Activated CD8-positive, alpha-beta T cell treated with anti-CD3 and anti-CD28 coated beads for 36 hours (primary cell): ENCODE results near the gene OSER1. TPM values are rescaled to one million over a fixed set of nuclear protein-coding genes. Genes with fewer than 3 reads are reported as not detected.

Source experiments
- ATAC-seq: fragments of 200-7000 bp; cut with Tn5 transposase; one replicate; pipeline ENCODE4 v1.10.0; 2021; ENCODE audit warnings: mild to moderate bottlenecking, moderate library complexity
- CTCF ChIA-PET: fragments of 350-600 bp; sonication (Branson Sonifier 250); formaldehyde crosslinking; loops from one replicate; lab custom pipeline; 2021; ENCODE audit warnings: antibody characterized with exemption; lab: Charles Lee
- POLR2A ChIA-PET: fragments of 350-600 bp; sonication (Branson Sonifier 250); formaldehyde crosslinking; loops from one replicate; lab custom pipeline; 2021; ENCODE audit warnings: antibody characterized with exemption; lab: Charles Lee
- DNase-seq: peaks from one replicate; pipeline ENCODE4 v3.0.0-alpha.2; 2020
- H3K27ac Mint-ChIP-seq: one replicate; pipeline ENCODE4 v1.8.0; 2021; ENCODE audit warnings: mild to moderate bottlenecking, mixed read lengths
- H3K27me3 Mint-ChIP-seq: one replicate; pipeline ENCODE4 v1.8.0; 2021; ENCODE audit warnings: mixed read lengths
- H3K36me3 Mint-ChIP-seq: one replicate; pipeline ENCODE4 v1.8.0; 2021; ENCODE audit warnings: low read depth, mixed read lengths
- H3K4me1 Mint-ChIP-seq: one replicate; pipeline ENCODE4 v1.8.0; 2021; ENCODE audit warnings: low read depth, mixed read lengths
- H3K4me3 Mint-ChIP-seq: one replicate; pipeline ENCODE4 v1.8.0; 2021; ENCODE audit warnings: mild to moderate bottlenecking, moderate library complexity, mixed read lengths
- H3K9me3 Mint-ChIP-seq: one replicate; pipeline ENCODE4 v1.8.0; 2021; ENCODE audit warnings: mixed read lengths
- intact Hi-C: fragments of 100-400 bp; cut with micrococcal nuclease; formaldehyde crosslinking; loops from one replicate; pipeline ENCODE4 v1.10.0; 2022
- total RNA-seq, 2 experiments: library from RNA; stranded (reverse); gene quantifications; one replicate each; pipeline ENCODE4 v1.2.3, GENCODE V29; 2021
- TF ChIP-seq, protein P1 (sequence below): fragments of 200-600 bp; IDR thresholded peaks from one replicate; pipeline ENCODE4 v1.8.0; 2022; ENCODE audit warnings: antibody characterized with exemption, mild to moderate bottlenecking

The OSER1 gene
- total RNA-seq, 2 experiments from 2014 or later: 20.9 to 23.3 TPM

- intact Hi-C loops: no loop called here
- H3K27me3 Mint-ChIP-seq: no peaks in the 10 kb centered on the region
- CTCF ChIA-PET: no interaction called here
- no peak overlapping the region for H3K4me3 Mint-ChIP-seq
- H3K36me3 Mint-ChIP-seq: peaks cover 50% of the 10 kb centered on the region
- TF ChIP-seq, protein P1, sequence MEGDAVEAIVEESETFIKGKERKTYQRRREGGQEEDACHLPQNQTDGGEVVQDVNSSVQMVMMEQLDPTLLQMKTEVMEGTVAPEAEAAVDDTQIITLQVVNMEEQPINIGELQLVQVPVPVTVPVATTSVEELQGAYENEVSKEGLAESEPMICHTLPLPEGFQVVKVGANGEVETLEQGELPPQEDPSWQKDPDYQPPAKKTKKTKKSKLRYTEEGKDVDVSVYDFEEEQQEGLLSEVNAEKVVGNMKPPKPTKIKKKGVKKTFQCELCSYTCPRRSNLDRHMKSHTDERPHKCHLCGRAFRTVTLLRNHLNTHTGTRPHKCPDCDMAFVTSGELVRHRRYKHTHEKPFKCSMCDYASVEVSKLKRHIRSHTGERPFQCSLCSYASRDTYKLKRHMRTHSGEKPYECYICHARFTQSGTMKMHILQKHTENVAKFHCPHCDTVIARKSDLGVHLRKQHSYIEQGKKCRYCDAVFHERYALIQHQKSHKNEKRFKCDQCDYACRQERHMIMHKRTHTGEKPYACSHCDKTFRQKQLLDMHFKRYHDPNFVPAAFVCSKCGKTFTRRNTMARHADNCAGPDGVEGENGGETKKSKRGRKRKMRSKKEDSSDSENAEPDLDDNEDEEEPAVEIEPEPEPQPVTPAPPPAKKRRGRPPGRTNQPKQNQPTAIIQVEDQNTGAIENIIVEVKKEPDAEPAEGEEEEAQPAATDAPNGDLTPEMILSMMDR: no peak
- peaks cover 35% of the 10 kb centered on the region for H3K4me1 Mint-ChIP-seq
- ATAC-seq (no peak), DNase-seq (no peak)
- H3K9me3 Mint-ChIP-seq: no peaks in the 10 kb centered on the region
- POLR2A ChIA-PET: no interaction called here
- peak overlapping the region; percentile 28 for H3K27ac Mint-ChIP-seq
These were observed 9.6 kb downstream of the OSER1 start for GRCh38 chr20:44200983-44201382.

GRCh38 chr20:44200371-44200770 is 10.2 kb downstream of the OSER1 start:
- intact Hi-C loops: no loop called here
- ATAC-seq (no peak), DNase-seq (no peak)
- Mint-ChIP-seq H3K27ac (peak overlapping the region; percentile 89), H3K36me3 (peaks cover 49% of the 10 kb centered on the region), H3K27me3 (no peaks in the 10 kb centered on the region), H3K4me1 (peaks cover 37% of the 10 kb centered on the region), H3K4me3 (no peak overlapping the region), H3K9me3 (no peaks in the 10 kb centered on the region)
- POLR2A ChIA-PET: no interaction called here
- TF ChIP-seq, protein P1: no peak
- CTCF ChIA-PET: no interaction called here

DNA sequence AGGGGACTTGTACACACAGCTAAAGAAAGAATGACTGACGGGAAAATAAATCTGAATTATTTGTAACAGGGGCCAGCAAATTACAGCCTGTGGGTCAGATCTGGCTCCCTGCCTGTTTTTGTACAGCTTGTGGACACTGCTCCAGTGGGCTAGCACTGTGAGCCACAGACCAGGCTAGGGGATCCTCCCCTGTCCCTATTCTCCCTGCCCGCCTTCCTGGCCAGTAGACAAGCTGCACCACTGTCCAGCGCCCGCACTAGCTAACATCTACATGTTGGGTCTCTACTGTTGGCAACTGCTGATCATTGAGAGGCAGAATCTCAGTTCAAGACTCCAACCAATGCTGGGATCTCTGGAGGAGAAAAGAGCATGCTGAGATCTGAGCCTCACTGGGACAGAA is 10.7 kb downstream of the OSER1 start:
- DNase-seq (no peak), ATAC-seq (no peak)
- CTCF ChIA-PET: interaction anchor here (0.9 to 2.1 kb wide), 2 partner anchors 10 to 18 kb away, joined by 3 to 6 read pairs; no protein-coding TSS in a partner anchor
- no peaks in the 10 kb centered on the region for H3K9me3 Mint-ChIP-seq
- no peak overlapping the region for H3K4me3 Mint-ChIP-seq
- peak overlapping the region; percentile 89 for H3K27ac Mint-ChIP-seq
- TF ChIP-seq, protein P1: no peak
- POLR2A ChIA-PET: no interaction called here
- intact Hi-C loops: no loop called here
- peaks cover 34% of the 10 kb centered on the region for H3K4me1 Mint-ChIP-seq
- no peaks in the 10 kb centered on the region for H3K27me3 Mint-ChIP-seq
- H3K36me3 Mint-ChIP-seq: peaks cover 47% of the 10 kb centered on the region

- Mint-ChIP-seq H3K9me3 (no peaks in the 10 kb centered on the region), H3K36me3 (peaks cover 43% of the 10 kb centered on the region), H3K27ac (peak overlapping the region; percentile 89), H3K27me3 (no peaks in the 10 kb centered on the region), H3K4me1 (peaks cover 28% of the 10 kb centered on the region), H3K4me3 (peak overlapping the region; percentile 16)
- ATAC-seq (peak; percentile 98), DNase-seq (peak; percentile 71)
- TF ChIP-seq, protein P1: no peak
- ChIA-PET CTCF (interaction anchor here (0.7 to 4.6 kb wide), 3 partner anchors 9 to 82 kb away, joined by 3 to 42 read pairs (median 6); no protein-coding TSS in a partner anchor), POLR2A (no interaction called here)
- intact Hi-C loops: no loop called here
These were observed 11.7 kb downstream of the OSER1 start for GRCh38 chr20:44198872-44199271.

GRCh38 chr20:44196271-44196670 is 14.3 kb downstream of the OSER1 start:
- Mint-ChIP-seq H3K27ac (no peak overlapping the region), H3K4me3 (no peak overlapping the region), H3K27me3 (no peaks in the 10 kb centered on the region), H3K9me3 (no peaks in the 10 kb centered on the region), H3K4me1 (peaks cover 22% of the 10 kb centered on the region), H3K36me3 (peaks cover 34% of the 10 kb centered on the region)
- ATAC-seq: no peak
- CTCF ChIA-PET: interaction anchor here (0.8 to 4.6 kb wide), 5 partner anchors 13 to 115 kb away, joined by 3 to 42 read pairs (median 4); partner anchors contain the start of gene FITM2
- POLR2A ChIA-PET: no interaction called here
- no peak for DNase-seq
- intact Hi-C loops: no loop called here
- TF ChIP-seq, protein P1: peak; percentile 16
